SK-N-SH (cell line): ENCODE results near the gene MACROD2.

ENCODE experiments used
- GABPA ChIP-seq: IDR thresholded peaks from 2 replicates; pipeline ENCODE4 v1.4.0; 2012; ENCODE audit warnings: low read depth, mild to moderate bottlenecking
- JUND ChIP-seq: IDR thresholded peaks from 2 replicates; pipeline ENCODE4 v1.4.0; 2012
- RAD21 ChIP-seq: IDR thresholded peaks from 2 replicates; pipeline ENCODE4 v1.6.1; 2012; ENCODE audit warnings: mild to moderate bottlenecking, low read length
- RFX5 ChIP-seq: IDR thresholded peaks from 2 replicates; pipeline ENCODE4 v1.6.1; 2012; ENCODE audit warnings: mild to moderate bottlenecking, improper control_type of control experiment, low read length
- RXRA ChIP-seq: IDR thresholded peaks from 2 replicates; pipeline ENCODE4 v1.4.0; 2012; ENCODE audit warnings: low read depth, mild to moderate bottlenecking, borderline replicate concordance
- SIN3A ChIP-seq: IDR thresholded peaks from 2 replicates; pipeline ENCODE4 v1.6.1; 2012; ENCODE audit warnings: low read depth, mild to moderate bottlenecking, low read length, moderate library complexity, borderline replicate concordance
- TF ChIP-seq, protein P1 (sequence below): fragments of 200-600 bp; sonication (generic); IDR thresholded peaks from 2 replicates; pipeline ENCODE4 v1.6.1; 2017; ENCODE audit warnings: antibody characterized with exemption, mild to moderate bottlenecking, moderate library complexity
- TF ChIP-seq, protein P2 (sequence below): IDR thresholded peaks from 2 replicates; pipeline ENCODE4 v1.4.0; 2012; ENCODE audit warnings: low read depth
- TF ChIP-seq, protein P3 (sequence below): fragments of 150-350 bp; IDR thresholded peaks from 2 replicates; pipeline ENCODE4 v1.6.1; 2017; ENCODE audit warnings: antibody characterized with exemption, low read length, low read depth, borderline replicate concordance
- TF ChIP-seq, protein P4 (sequence below): IDR thresholded peaks from 2 replicates; pipeline ENCODE4 v1.6.1; 2012; ENCODE audit warnings: mild to moderate bottlenecking, low read depth, low read length, moderate library complexity

DNA sequence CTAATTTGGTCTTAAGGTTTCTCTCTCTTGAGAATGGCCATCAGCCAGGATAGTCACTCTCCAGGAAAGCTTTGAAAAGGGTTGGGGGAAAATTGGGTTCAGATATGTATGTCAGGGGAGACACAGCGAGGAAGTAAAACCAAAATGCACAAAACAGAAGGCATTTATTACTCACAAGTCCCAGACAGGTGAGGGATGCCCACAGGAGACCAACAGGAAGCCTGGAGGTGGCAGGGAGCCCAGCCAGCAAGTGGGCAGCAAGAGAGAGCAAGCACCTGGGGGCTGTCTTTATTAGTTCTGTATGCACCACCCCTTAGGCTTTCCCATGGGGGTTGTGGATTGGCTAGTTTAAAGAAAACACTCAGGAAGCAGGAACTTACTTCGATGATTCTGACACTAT, 1870.2 kb downstream of the MACROD2 start:
- TF ChIP-seq RAD21 = no peak
- no peak for TF ChIP-seq RXRA
- TF ChIP-seq, protein P1, sequence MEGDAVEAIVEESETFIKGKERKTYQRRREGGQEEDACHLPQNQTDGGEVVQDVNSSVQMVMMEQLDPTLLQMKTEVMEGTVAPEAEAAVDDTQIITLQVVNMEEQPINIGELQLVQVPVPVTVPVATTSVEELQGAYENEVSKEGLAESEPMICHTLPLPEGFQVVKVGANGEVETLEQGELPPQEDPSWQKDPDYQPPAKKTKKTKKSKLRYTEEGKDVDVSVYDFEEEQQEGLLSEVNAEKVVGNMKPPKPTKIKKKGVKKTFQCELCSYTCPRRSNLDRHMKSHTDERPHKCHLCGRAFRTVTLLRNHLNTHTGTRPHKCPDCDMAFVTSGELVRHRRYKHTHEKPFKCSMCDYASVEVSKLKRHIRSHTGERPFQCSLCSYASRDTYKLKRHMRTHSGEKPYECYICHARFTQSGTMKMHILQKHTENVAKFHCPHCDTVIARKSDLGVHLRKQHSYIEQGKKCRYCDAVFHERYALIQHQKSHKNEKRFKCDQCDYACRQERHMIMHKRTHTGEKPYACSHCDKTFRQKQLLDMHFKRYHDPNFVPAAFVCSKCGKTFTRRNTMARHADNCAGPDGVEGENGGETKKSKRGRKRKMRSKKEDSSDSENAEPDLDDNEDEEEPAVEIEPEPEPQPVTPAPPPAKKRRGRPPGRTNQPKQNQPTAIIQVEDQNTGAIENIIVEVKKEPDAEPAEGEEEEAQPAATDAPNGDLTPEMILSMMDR = no peak
- TF ChIP-seq GABPA = no peak
- TF ChIP-seq, protein P2, sequence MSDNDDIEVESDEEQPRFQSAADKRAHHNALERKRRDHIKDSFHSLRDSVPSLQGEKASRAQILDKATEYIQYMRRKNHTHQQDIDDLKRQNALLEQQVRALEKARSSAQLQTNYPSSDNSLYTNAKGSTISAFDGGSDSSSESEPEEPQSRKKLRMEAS = no peak
- TF ChIP-seq JUND = no peak
- TF ChIP-seq, protein P3, sequence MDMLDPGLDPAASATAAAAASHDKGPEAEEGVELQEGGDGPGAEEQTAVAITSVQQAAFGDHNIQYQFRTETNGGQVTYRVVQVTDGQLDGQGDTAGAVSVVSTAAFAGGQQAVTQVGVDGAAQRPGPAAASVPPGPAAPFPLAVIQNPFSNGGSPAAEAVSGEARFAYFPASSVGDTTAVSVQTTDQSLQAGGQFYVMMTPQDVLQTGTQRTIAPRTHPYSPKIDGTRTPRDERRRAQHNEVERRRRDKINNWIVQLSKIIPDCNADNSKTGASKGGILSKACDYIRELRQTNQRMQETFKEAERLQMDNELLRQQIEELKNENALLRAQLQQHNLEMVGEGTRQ = no peak
- TF ChIP-seq, protein P4, sequence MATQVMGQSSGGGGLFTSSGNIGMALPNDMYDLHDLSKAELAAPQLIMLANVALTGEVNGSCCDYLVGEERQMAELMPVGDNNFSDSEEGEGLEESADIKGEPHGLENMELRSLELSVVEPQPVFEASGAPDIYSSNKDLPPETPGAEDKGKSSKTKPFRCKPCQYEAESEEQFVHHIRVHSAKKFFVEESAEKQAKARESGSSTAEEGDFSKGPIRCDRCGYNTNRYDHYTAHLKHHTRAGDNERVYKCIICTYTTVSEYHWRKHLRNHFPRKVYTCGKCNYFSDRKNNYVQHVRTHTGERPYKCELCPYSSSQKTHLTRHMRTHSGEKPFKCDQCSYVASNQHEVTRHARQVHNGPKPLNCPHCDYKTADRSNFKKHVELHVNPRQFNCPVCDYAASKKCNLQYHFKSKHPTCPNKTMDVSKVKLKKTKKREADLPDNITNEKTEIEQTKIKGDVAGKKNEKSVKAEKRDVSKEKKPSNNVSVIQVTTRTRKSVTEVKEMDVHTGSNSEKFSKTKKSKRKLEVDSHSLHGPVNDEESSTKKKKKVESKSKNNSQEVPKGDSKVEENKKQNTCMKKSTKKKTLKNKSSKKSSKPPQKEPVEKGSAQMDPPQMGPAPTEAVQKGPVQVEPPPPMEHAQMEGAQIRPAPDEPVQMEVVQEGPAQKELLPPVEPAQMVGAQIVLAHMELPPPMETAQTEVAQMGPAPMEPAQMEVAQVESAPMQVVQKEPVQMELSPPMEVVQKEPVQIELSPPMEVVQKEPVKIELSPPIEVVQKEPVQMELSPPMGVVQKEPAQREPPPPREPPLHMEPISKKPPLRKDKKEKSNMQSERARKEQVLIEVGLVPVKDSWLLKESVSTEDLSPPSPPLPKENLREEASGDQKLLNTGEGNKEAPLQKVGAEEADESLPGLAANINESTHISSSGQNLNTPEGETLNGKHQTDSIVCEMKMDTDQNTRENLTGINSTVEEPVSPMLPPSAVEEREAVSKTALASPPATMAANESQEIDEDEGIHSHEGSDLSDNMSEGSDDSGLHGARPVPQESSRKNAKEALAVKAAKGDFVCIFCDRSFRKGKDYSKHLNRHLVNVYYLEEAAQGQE = no peak
- TF ChIP-seq RFX5 = no peak
- TF ChIP-seq SIN3A = no peak
